HepG2 (cell line): Measurements from ENCODE around the gene CKS1B. TPM values are rescaled to one million over a fixed set of nuclear protein-coding genes. Genes with fewer than 3 reads are reported as not detected.
A peak's percentile ranks its signal among the peaks of the same experiment; 100 is the strongest.

ENCODE experiments used
- ATF7-NPFF ChIP-seq: sonication (generic); formaldehyde crosslinking; IDR thresholded peaks from 2 replicates; pipeline ENCODE4 v1.8.1; 2023; ENCODE audit warnings: mild to moderate bottlenecking, low read depth, missing genetic modification reagents, moderate library complexity
- DMAP1 ChIP-seq: IDR thresholded peaks from 2 replicates; pipeline ENCODE4 v1.6.1; 2016
- FOXK1 ChIP-seq: sonication (generic); formaldehyde crosslinking; IDR thresholded peaks from 2 replicates; pipeline ENCODE4 v1.4.0; 2020; ENCODE audit warnings: low read depth, missing genetic modification reagents, borderline replicate concordance
- KAT2B ChIP-seq: fragments of 150-350 bp; IDR thresholded peaks from 2 replicates; pipeline ENCODE4 v1.6.1; 2014; ENCODE audit warnings: low read depth, low read length, borderline replicate concordance
- KDM2A ChIP-seq: sonication (generic); formaldehyde crosslinking; IDR thresholded peaks from 2 replicates; pipeline ENCODE4 v1.4.0; 2020; ENCODE audit warnings: low read depth, missing genetic modification reagents, borderline replicate concordance
- MTERF4 ChIP-seq: sonication (generic); formaldehyde crosslinking; IDR thresholded peaks from 2 replicates; pipeline ENCODE4 v1.8.0; 2023; ENCODE audit warnings: mild to moderate bottlenecking, missing genetic modification reagents
- NFATC3 ChIP-seq: sonication (generic); formaldehyde crosslinking; IDR thresholded peaks from 2 replicates; pipeline ENCODE4 v1.5.1; 2020; ENCODE audit warnings: mild to moderate bottlenecking, missing genetic modification reagents
- PAX8 ChIP-seq: sonication (generic); formaldehyde crosslinking; IDR thresholded peaks from 2 replicates; pipeline ENCODE4 v1.8.0; 2022; ENCODE audit warnings: mild to moderate bottlenecking, missing genetic modification reagents, borderline replicate concordance
- REL ChIP-seq: sonication (generic); formaldehyde crosslinking; conservative IDR thresholded peaks from 2 replicates; pipeline ENCODE4 v1.8.0; 2022; ENCODE audit warnings: mild to moderate bottlenecking, missing genetic modification reagents, moderate library complexity
- SMARCE1 ChIP-seq: fragments of 450-650 bp; IDR thresholded peaks from 2 replicates; pipeline ENCODE4 v1.6.1; 2017; ENCODE audit warnings: borderline replicate concordance
- TEAD3 ChIP-seq: optimal IDR thresholded peaks from 2 replicates; pipeline ENCODE3; 2016; ENCODE audit warnings: borderline replicate concordance
- ZFY ChIP-seq: sonication (generic); formaldehyde crosslinking; IDR thresholded peaks from 2 replicates; pipeline ENCODE4 v1.4.0; 2020; ENCODE audit warnings: missing genetic modification reagents
- ZNF205 ChIP-seq: IDR thresholded peaks from 2 replicates; pipeline ENCODE4 v1.6.1; 2018; ENCODE audit warnings: missing biosample characterization, missing genetic modification reagents
- ZNF253 ChIP-seq: sonication (generic); formaldehyde crosslinking; IDR thresholded peaks from 2 replicates; pipeline ENCODE4 v1.8.0; 2022; ENCODE audit warnings: mild to moderate bottlenecking, missing genetic modification reagents, borderline replicate concordance
- ZNF296 ChIP-seq: sonication (generic); formaldehyde crosslinking; conservative IDR thresholded peaks from 2 replicates; pipeline ENCODE4 v1.5.0; 2020; ENCODE audit warnings: mild to moderate bottlenecking, missing genetic modification reagents
- ZNF543 ChIP-seq: sonication (generic); formaldehyde crosslinking; IDR thresholded peaks from 2 replicates; pipeline ENCODE4 v1.4.0; 2020; ENCODE audit warnings: mild to moderate bottlenecking, missing genetic modification reagents
- ZNF605 ChIP-seq: sonication (generic); formaldehyde crosslinking; IDR thresholded peaks from 2 replicates; pipeline ENCODE4 v1.8.0; 2022; ENCODE audit warnings: mild to moderate bottlenecking, missing genetic modification reagents
- ZNF619 ChIP-seq: sonication (generic); formaldehyde crosslinking; IDR thresholded peaks from 2 replicates; pipeline ENCODE4 v1.4.0; 2020; ENCODE audit warnings: mild to moderate bottlenecking, missing genetic modification reagents
- ZNF670 ChIP-seq: sonication (generic); formaldehyde crosslinking; IDR thresholded peaks from 2 replicates; pipeline ENCODE4 v1.8.0; 2022; ENCODE audit warnings: mild to moderate bottlenecking, missing genetic modification reagents, borderline replicate concordance
- ZNF816 ChIP-seq: sonication (generic); formaldehyde crosslinking; IDR thresholded peaks from 2 replicates; pipeline ENCODE4 v1.8.0; 2022; ENCODE audit warnings: missing genetic modification reagents, mild to moderate bottlenecking, borderline replicate concordance
- ZNF841 ChIP-seq: sonication (generic); formaldehyde crosslinking; IDR thresholded peaks from 2 replicates; pipeline ENCODE4 v1.8.1; 2023; ENCODE audit warnings: missing genetic modification reagents, borderline replicate concordance
- ZNF878 ChIP-seq: sonication (generic); formaldehyde crosslinking; IDR thresholded peaks from 2 replicates; pipeline ENCODE4 v1.8.1; 2023; ENCODE audit warnings: mild to moderate bottlenecking, missing genetic modification reagents, moderate library complexity
- ZNF879 ChIP-seq: sonication (generic); formaldehyde crosslinking; IDR thresholded peaks from 2 replicates; pipeline ENCODE4 v1.8.1; 2023; ENCODE audit warnings: missing genetic modification reagents
- polyA plus RNA-seq, 8 experiments: library from polyadenylated mRNA; depleted of rRNA in 3 of 8; stranded (reverse) in 7 of 8; unstranded in 1 of 8; fragments of >200 nt; fragmentation: Illumina TruSeq in 4 of 8; extraction: Trizol in 4 of 8; gene quantifications; 2 replicates each; pipeline versions ENCODE4 v1.2.1 to v1.2.3, GENCODE V29; 2011 to 2016; ENCODE audit warnings: low read depth in 4 of 8, missing spikeins in 1 of 8, mixed read lengths in 1 of 8; ENCODE audit not compliant: insufficient read depth in 1 of 8
- total RNA-seq, 5 experiments: library from RNA; depleted of rRNA; stranded (reverse); fragments of >200 nt; fragmentation: Illumina TruSeq; extraction: Trizol; gene quantifications; 2 replicates each; pipeline ENCODE4 v1.2.3, GENCODE V29; 2016; ENCODE audit warnings: low read depth in 1 of 5

Gene CKS1B
- total and polyA plus RNA-seq, 2 of the 13 experiments (the other 11 are each of a cell fraction or from before 2014, with no cell fraction given): 217 to 222 TPM

DNA sequence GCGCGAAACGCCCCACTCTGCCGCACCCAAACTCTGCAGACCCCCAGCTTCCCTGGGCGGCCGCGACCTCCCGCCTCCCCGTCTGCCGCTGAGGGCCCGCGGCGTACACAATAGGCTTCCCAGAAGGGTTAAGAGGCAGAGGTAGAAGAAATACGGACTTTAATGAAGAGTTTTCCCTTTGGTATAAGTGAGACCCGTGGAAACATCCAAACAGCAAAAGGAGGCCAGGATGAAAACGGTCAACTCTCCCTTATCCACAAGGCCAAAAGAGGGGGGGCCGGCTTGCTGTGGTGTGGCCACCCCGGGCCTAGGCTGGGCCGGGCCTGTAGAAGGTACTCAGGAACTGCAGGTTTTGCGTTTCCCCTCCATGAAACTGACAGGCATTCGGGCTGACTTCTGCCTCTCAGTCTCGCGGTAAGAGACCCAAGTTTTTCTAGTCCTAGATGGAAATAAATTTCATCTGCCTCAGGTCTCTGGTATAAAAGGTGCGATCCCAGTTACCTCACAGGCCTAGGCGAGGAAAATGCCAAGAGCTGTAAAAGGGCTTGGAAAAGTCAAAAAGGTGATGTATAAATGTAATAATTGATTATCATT is 12.2 kb upstream of the CKS1B start (continued):
- TF ChIP-seq ZNF670 (CRISPR knock-in tag): 0 out of 2 replicates have a peak, but pooled peaks have one; percentile 52
- 0 out of 2 replicates have a peak, but pooled peaks have one; percentile 6 for TF ChIP-seq ATF7-NPFF
- 0 out of 2 replicates have a peak, but pooled peaks have one; percentile 66 for TF ChIP-seq ZNF296 (CRISPR knock-in tag)
- TF ChIP-seq REL (CRISPR knock-in tag): 0 out of 2 replicates have a peak, but pooled peaks have one; percentile 24
- no peak for TF ChIP-seq KAT2B
- TF ChIP-seq ZNF879: 0 out of 2 replicates have a peak, but pooled peaks have one; percentile 26
- no peak for TF ChIP-seq SMARCE1
- 0 out of 2 replicates have a peak, but pooled peaks have one; percentile 11 for TF ChIP-seq ZNF878
- peak; percentile 56 for TF ChIP-seq ZFY (CRISPR knock-in tag)
- no peak for TF ChIP-seq PAX8 (CRISPR knock-in tag)
- no peak for TF ChIP-seq ZNF205
- TF ChIP-seq NFATC3 (CRISPR knock-in tag): no peak
- 0 out of 2 replicates have a peak, but pooled peaks have one; percentile 2 for TF ChIP-seq MTERF4 (CRISPR knock-in tag)
- 0 out of 2 replicates have a peak, but pooled peaks have one; percentile 7 for TF ChIP-seq ZNF605 (CRISPR knock-in tag)
- TF ChIP-seq DMAP1 (CRISPR knock-in tag): peak; percentile 1; the same call in 1 of the 2 replicates
- TF ChIP-seq FOXK1 (CRISPR knock-in tag): no peak
- peak; percentile 15 for TF ChIP-seq TEAD3 (CRISPR knock-in tag)
- 0 out of 2 replicates have a peak, but pooled peaks have one; percentile 21 for TF ChIP-seq ZNF816 (CRISPR knock-in tag)
- TF ChIP-seq ZNF619 (CRISPR knock-in tag): 0 out of 2 replicates have a peak, but pooled peaks have one; percentile 9
- peak; percentile 20; the same call in 1 of the 2 replicates for TF ChIP-seq KDM2A (CRISPR knock-in tag)
- no peak for TF ChIP-seq ZNF253 (CRISPR knock-in tag)
- 0 out of 2 replicates have a peak, but pooled peaks have one; percentile 21 for TF ChIP-seq ZNF841
- TF ChIP-seq ZNF543 (CRISPR knock-in tag): no peak
